Measurements from ENCODE around the gene SNAP47.

The SNAP47 gene

GRCh38 chr1:227767401-227768124, 32.3 kb downstream of the SNAP47 start:
- DNase-seq (ENCODE audit: low read depth, low spot score), result no peak

GRCh38 chr1:227768125-227768439, 32.8 kb downstream of the SNAP47 start:
- no peak for DNase-seq (ENCODE audit: low read depth, low spot score)

GRCh38 chr1:227768640-227769039, 33.4 kb downstream of the SNAP47 start:
- DNase-seq (ENCODE audit: low read depth, low spot score), result no peak

GRCh38 chr1:227769047-227769935, 34.1 kb downstream of the SNAP47 start:
- no peak for DNase-seq (ENCODE audit: low read depth, low spot score)

GRCh38 chr1:227769936-227770494, 34.8 kb downstream of the SNAP47 start:
- no peak for DNase-seq (ENCODE audit: low read depth, low spot score)

GRCh38 chr1:227770812-227771211, 35.6 kb downstream of the SNAP47 start:
- DNase-seq (ENCODE audit: low read depth, low spot score), result no peak

- DNase-seq (ENCODE audit: low read depth, low spot score), result no peak
Measured at GRCh38 chr1:227771326-227771725, 36.1 kb downstream of the SNAP47 start.

GRCh38 chr1:227771771-227772170, 36.5 kb downstream of the SNAP47 start:
- DNase-seq (ENCODE audit: low read depth, low spot score), result no peak

GRCh38 chr1:227773558-227773957, 38.3 kb downstream of the SNAP47 start:
- no peak for DNase-seq (ENCODE audit: low read depth, low spot score)

- DNase-seq (ENCODE audit: low read depth, low spot score), result no peak
Measured at GRCh38 chr1:227774051-227774731, 39.0 kb downstream of the SNAP47 start.

GRCh38 chr1:227774821-227775661, 39.8 kb downstream of the SNAP47 start:
- no peak for DNase-seq (ENCODE audit: low read depth, low spot score)

- DNase-seq (ENCODE audit: low read depth, low spot score), result no peak
Measured at GRCh38 chr1:227775841-227776240, 40.6 kb downstream of the SNAP47 start.

GRCh38 chr1:227776331-227776771, 41.1 kb downstream of the SNAP47 start:
- DNase-seq (ENCODE audit: low read depth, low spot score), result no peak

GRCh38 chr1:227777156-227777555, 41.9 kb downstream of the SNAP47 start:
- DNase-seq (ENCODE audit: low read depth, low spot score), result no peak

GRCh38 chr1:227777646-227778045, 42.4 kb downstream of the SNAP47 start:
- no peak for DNase-seq (ENCODE audit: low read depth, low spot score)

- DNase-seq (ENCODE audit: low read depth, low spot score), result no peak
Measured at GRCh38 chr1:227778401-227778947, 43.2 kb downstream of the SNAP47 start.

GRCh38 chr1:227779021-227779441, 43.8 kb downstream of the SNAP47 start:
- DNase-seq (ENCODE audit: low read depth, low spot score), result no peak

GRCh38 chr1:227779685-227780084, 44.5 kb downstream of the SNAP47 start:
- DNase-seq (ENCODE audit: low read depth, low spot score), result no peak

GRCh38 chr1:227780101-227781044, 45.1 kb downstream of the SNAP47 start:
- DNase-seq (ENCODE audit: low read depth, low spot score), result no peak
